Renal cortex interstitium (tissue), 11 donors: ENCODE results near the gene RBFOX2. TPM values are rescaled to one million over a fixed set of nuclear protein-coding genes. Genes with fewer than 3 reads are reported as not detected.
A peak's percentile ranks its signal among the peaks of the same experiment; 100 is the strongest.

Experiments
- DNase-seq, 11 donors: peaks; one replicate each; pipeline ENCODE4 v3.0.0-alpha.2; 2013; ENCODE audit warnings: low read depth in 9 of 11, low spot score in 4 of 11; ENCODE audit errors: extremely low read depth in 1 of 11
- polyA plus RNA-seq, 3 donors: library from polyadenylated mRNA; unstranded; fragments of 120-200 nt; gene quantifications; one replicate each; pipeline ENCODE4 v1.2.1, GENCODE V29; 2013; ENCODE audit not compliant: insufficient read length in 3 of 3

Gene RBFOX2
- polyA plus RNA-seq, 3 donors, result 114 to 137 (median 130) TPM

GRCh38 chr22:35961480-35962295 lies 66.9 kb downstream of the RBFOX2 start:
- DNase-seq, result peak in 9 of 11 donors; percentile 60 to 86 (median 70)

- no peak for DNase-seq
Measured at GRCh38 chr22:35960854-35961253, 67.8 kb downstream of the RBFOX2 start.

- DNase-seq, result no peak
Measured at GRCh38 chr22:35959121-35959800, 69.4 kb downstream of the RBFOX2 start.

- DNase-seq, result no peak
Measured at GRCh38 chr22:35958334-35958733, 70.3 kb downstream of the RBFOX2 start.

GRCh38 chr22:35957589-35957988 lies 71.0 kb downstream of the RBFOX2 start:
- no peak for DNase-seq

- DNase-seq, result no peak
Measured at GRCh38 chr22:35956850-35957249, 71.8 kb downstream of the RBFOX2 start.

- no peak for DNase-seq
Measured at GRCh38 chr22:35955546-35955945, 73.1 kb downstream of the RBFOX2 start.

- DNase-seq, result no peak
Measured at GRCh38 chr22:35952576-35952975, 76.0 kb downstream of the RBFOX2 start.

GRCh38 chr22:35950262-35950661 lies 78.4 kb downstream of the RBFOX2 start:
- no peak for DNase-seq

- DNase-seq, result no peak
Measured at GRCh38 chr22:35949243-35949642, 79.4 kb downstream of the RBFOX2 start.

- DNase-seq, result no peak
Measured at GRCh38 chr22:35947794-35948425, 80.7 kb downstream of the RBFOX2 start.

- DNase-seq, result no peak
Measured at GRCh38 chr22:35944458-35944857, 84.2 kb downstream of the RBFOX2 start.

- no peak for DNase-seq
Measured at GRCh38 chr22:35940166-35940565, 88.5 kb downstream of the RBFOX2 start.

GRCh38 chr22:35938226-35938625 lies 90.4 kb downstream of the RBFOX2 start:
- DNase-seq, result no peak

- DNase-seq, result peak in 9 of 11 donors; percentile 43 to 81 (median 59)
Measured at GRCh38 chr22:35930933-35931332, 97.7 kb downstream of the RBFOX2 start.

GRCh38 chr22:35928285-35928798 lies 100.3 kb downstream of the RBFOX2 start:
- DNase-seq, result no peak

GRCh38 chr22:35923026-35923425 lies 105.6 kb downstream of the RBFOX2 start:
- no peak for DNase-seq

GRCh38 chr22:35921777-35922176 lies 106.8 kb downstream of the RBFOX2 start:
- DNase-seq, result peak in 8 of 11 donors; percentile 18 to 61 (median 39)

- no peak for DNase-seq
Measured at GRCh38 chr22:35921044-35921443, 107.6 kb downstream of the RBFOX2 start.
